PC-3 (cell line): Measurements from ENCODE around the gene SEC23B. TPM values are rescaled to one million over a fixed set of nuclear protein-coding genes. Genes with fewer than 3 reads are reported as not detected.
A peak's percentile ranks its signal among the peaks of the same experiment; 100 is the strongest.

Experiments
- ATAC-seq: fragments of 200-7000 bp; cut with Tn5 transposase; 2 replicates; pipeline ENCODE4 v1.9.1; 2020; ENCODE audit warnings: mild to moderate bottlenecking, moderate library complexity
- BruUV-seq: library from RNA; stranded (reverse); fragments of 400-500 nt; replicated peaks from 2 replicates; lab custom pipeline; 2021; lab: Mats Ljungman, UMichigan
- CTCF ChIA-PET: fragments of 300-600 bp; sonication (Branson Sonifier 250); formaldehyde crosslinking; loops from one replicate; lab custom pipeline; 2022; ENCODE audit warnings: antibody characterized with exemption; lab: Charles Lee
- POLR2A ChIA-PET: fragments of 300-600 bp; sonication (Branson Sonifier 250); formaldehyde crosslinking; loops from one replicate; lab custom pipeline; 2022; ENCODE audit warnings: antibody characterized with exemption; ENCODE audit not compliant: unreplicated experiment; lab: Charles Lee
- DNase-seq: peaks from one replicate; pipeline ENCODE4 v3.0.0-alpha.2; 2015
- H2AFZ ChIP-seq: fragments of 300-600 bp; sonication (generic); 2 replicates; pipeline ENCODE4 v1.6.0; 2016; ENCODE audit warnings: antibody characterized with exemption, low read length
- H3F3A ChIP-seq: fragments of 300-600 bp; sonication (generic); one replicate; pipeline ENCODE4 v1.6.0; 2017; ENCODE audit warnings: antibody characterized with exemption, low read length, control low read depth, mild to moderate bottlenecking; ENCODE audit not compliant: unreplicated experiment
- H3K27ac ChIP-seq: fragments of 300-600 bp; sonication (generic); 2 replicates; pipeline ENCODE4 v1.5.1; 2016; ENCODE audit warnings: mild to moderate bottlenecking, low read length
- H3K27me3 ChIP-seq: fragments of 300-600 bp; sonication (generic); 2 replicates; pipeline ENCODE4 v1.6.1; 2016; ENCODE audit warnings: low read length, mixed read lengths
- H3K36me3 ChIP-seq: fragments of 300-600 bp; sonication (generic); 2 replicates; pipeline ENCODE4 v1.6.1; 2016; ENCODE audit warnings: low read depth, mixed run types, low read length, mixed read lengths
- H3K4me1 ChIP-seq: fragments of 300-600 bp; sonication (generic); 2 replicates; pipeline ENCODE4 v1.5.1; 2016; ENCODE audit warnings: low read length; ENCODE audit not compliant: insufficient read depth
- H3K4me2 ChIP-seq: fragments of 300-600 bp; sonication (generic); 2 replicates; pipeline ENCODE4 v1.6.0; 2016; ENCODE audit warnings: low read length
- H3K4me3 ChIP-seq: fragments of 300-600 bp; sonication (generic); 2 replicates; pipeline ENCODE4 v1.5.1; 2016; ENCODE audit warnings: mild to moderate bottlenecking, low read length, mixed read lengths
- H3K79me2 ChIP-seq: fragments of 300-600 bp; sonication (generic); 2 replicates; pipeline ENCODE4 v1.6.1; 2017; ENCODE audit warnings: low read length, mixed read lengths
- H3K9ac ChIP-seq: fragments of 300-600 bp; sonication (generic); 2 replicates; pipeline ENCODE4 v1.6.0; 2016; ENCODE audit warnings: mild to moderate bottlenecking, low read length
- H3K9me2 ChIP-seq: fragments of 300-600 bp; sonication (generic); replicated peaks from 2 replicates; pipeline ENCODE4 v1.6.1; 2016; ENCODE audit warnings: mixed run types, low read length, mixed read lengths
- H3K9me3 ChIP-seq: fragments of 300-600 bp; sonication (generic); 2 replicates; pipeline ENCODE4 v1.6.1; 2016; ENCODE audit warnings: low read length, mixed read lengths
- H4K20me1 ChIP-seq: fragments of 300-600 bp; sonication (generic); 2 replicates; pipeline ENCODE4 v1.6.1; 2016; ENCODE audit warnings: low read length, mixed read lengths
- EZH2 ChIP-seq: fragments of 300-600 bp; sonication (generic); IDR thresholded peaks from one replicate; pipeline ENCODE4 v1.6.1; 2017; ENCODE audit warnings: antibody characterized with exemption, mild to moderate bottlenecking, low read length; ENCODE audit not compliant: unreplicated experiment
- EZH2phosphoT487 ChIP-seq: fragments of 300-600 bp; sonication (generic); IDR thresholded peaks from 2 replicates; pipeline ENCODE4 v1.6.1; 2018; ENCODE audit warnings: mild to moderate bottlenecking, antibody characterized with exemption, low read length, borderline replicate concordance
- intact Hi-C: fragments of 100-400 bp; cut with micrococcal nuclease; formaldehyde crosslinking; loops from 2 replicates; pipeline ENCODE4 v1.9.0; 2023
- total RNA-seq: library from RNA; depleted of rRNA; stranded (reverse); fragments of >200 nt; gene quantifications from 2 replicates; pipeline ENCODE4 v1.2.3, GENCODE V29; 2014
- TF ChIP-seq, protein P1 (sequence below): fragments of 300-600 bp; sonication (generic); conservative IDR thresholded peaks from 2 replicates; pipeline ENCODE4 v1.5.1; 2017; ENCODE audit warnings: antibody characterized with exemption, low read depth, mild to moderate bottlenecking, low read length

Gene SEC23B
- total RNA-seq, 1 experiment from 2014 or later: 89.5 TPM

DNA sequence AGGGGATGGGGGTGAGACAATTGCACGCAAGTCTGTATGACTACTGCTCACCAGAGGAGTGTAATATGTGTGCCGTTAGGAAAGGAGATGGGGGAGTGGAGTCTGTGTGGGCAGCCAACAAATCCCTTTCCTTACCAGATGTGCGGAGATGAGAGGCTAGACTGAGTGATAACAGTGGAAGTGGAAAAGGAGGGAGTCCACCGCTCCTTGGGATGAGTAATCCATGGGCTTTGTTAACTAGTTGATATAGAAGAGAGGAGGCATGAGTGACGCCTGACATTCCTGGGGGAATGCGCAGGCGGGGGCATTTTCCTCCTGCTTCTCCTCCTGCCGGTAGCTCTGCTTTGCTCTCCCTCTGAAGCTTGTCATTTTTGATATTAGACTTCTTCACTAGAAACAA lies 46.0 kb downstream of the SEC23B start:
- POLR2A ChIA-PET: no interaction called here
- Histone ChIP-seq H3K79me2 (no peaks in the 10 kb centered on the region), H4K20me1 (no peaks in the 10 kb centered on the region), H2AFZ (no peak overlapping the region), H3K4me2 (no peak overlapping the region), H3K9me2 (no peaks in the 10 kb centered on the region), H3K4me3 (no peak overlapping the region), H3K9ac (no peak overlapping the region), H3K36me3 (peaks cover 49% of the 10 kb centered on the region), H3K9me3 (no peaks in the 10 kb centered on the region), H3F3A (no peaks in the 10 kb centered on the region), H3K4me1 (no peaks in the 10 kb centered on the region), H3K27me3 (no peaks in the 10 kb centered on the region), H3K27ac (no peak overlapping the region)
- intact Hi-C loops: no loop called here
- no peak for DNase-seq
- CTCF ChIA-PET: no interaction called here
- TF ChIP-seq EZH2: no peak
- TF ChIP-seq, protein P1, sequence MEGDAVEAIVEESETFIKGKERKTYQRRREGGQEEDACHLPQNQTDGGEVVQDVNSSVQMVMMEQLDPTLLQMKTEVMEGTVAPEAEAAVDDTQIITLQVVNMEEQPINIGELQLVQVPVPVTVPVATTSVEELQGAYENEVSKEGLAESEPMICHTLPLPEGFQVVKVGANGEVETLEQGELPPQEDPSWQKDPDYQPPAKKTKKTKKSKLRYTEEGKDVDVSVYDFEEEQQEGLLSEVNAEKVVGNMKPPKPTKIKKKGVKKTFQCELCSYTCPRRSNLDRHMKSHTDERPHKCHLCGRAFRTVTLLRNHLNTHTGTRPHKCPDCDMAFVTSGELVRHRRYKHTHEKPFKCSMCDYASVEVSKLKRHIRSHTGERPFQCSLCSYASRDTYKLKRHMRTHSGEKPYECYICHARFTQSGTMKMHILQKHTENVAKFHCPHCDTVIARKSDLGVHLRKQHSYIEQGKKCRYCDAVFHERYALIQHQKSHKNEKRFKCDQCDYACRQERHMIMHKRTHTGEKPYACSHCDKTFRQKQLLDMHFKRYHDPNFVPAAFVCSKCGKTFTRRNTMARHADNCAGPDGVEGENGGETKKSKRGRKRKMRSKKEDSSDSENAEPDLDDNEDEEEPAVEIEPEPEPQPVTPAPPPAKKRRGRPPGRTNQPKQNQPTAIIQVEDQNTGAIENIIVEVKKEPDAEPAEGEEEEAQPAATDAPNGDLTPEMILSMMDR: no peak
- TF ChIP-seq EZH2phosphoT487: no peak
- no TSS peak for BruUV-seq
- no peak for ATAC-seq

DNA sequence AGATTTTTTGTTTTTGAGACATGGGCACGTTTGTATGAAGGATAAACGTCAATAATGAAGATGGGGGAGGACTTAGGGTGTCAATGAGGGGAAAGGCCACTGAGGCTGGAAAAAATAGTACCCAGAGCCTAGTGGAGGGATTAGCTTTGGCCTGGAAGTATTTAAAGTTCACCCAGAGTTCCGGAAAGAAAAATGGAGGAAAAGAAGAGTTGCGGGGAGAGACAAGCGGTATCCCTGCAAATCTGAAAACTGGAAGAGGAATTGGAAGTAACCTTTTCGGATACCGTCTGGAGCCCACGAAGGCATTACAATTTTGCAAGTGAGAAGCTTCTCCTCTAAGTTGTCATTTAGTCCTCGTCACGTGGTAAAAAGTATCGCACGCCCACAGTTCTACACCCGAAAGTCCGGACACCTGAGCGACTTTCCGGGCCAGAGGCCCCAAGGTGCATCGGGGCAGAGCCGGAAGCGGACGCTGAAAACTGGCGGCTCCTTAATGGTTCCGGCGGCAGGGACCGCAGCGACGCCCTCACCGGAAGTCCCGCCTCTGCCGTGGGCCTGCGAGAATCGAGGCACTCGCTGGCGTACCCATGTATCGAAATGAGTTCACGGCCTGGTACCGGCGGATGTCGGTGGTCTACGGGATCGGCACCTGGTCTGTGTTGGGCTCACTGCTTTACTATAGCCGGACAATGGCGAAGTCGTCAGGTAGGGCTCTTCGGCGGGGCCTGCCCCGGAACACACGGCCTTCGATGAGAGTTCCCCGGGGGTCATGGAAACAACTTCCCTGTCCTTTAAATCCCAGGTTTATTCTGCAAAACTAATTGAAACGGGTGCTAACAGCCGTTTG lies 59.4 kb downstream of the SEC23B start, which contains the start of gene SMIM26:
Gene SMIM26 (plus strand): TSS at position 541 of the 847 bp plus-strand sequence. CDS start 47 bp downstream, at position 588.
- ChIA-PET CTCF (no interaction called here), POLR2A (interaction anchor here (0.6 to 1.1 kb wide), 3 partner anchors 18 to 1451 kb away, joined by 3 to 12 read pairs (median 5); no protein-coding TSS in a partner anchor)
- H3K79me2 ChIP-seq: peaks cover 26% of the 10 kb centered on the region
- ATAC-seq (peak; percentile 99), DNase-seq (peak; percentile 98)
- H3K9me3 ChIP-seq: no peaks in the 10 kb centered on the region
- H3K9me2 ChIP-seq: no peaks in the 10 kb centered on the region
- peak within 1 kb of the TSS; percentile 97 for H3K4me2 ChIP-seq
- H3K36me3 ChIP-seq: peaks cover 11% of the 10 kb centered on the region
- H2AFZ ChIP-seq: peak within 1 kb of the TSS; percentile 95
- no peaks in the 10 kb centered on the region for H4K20me1 ChIP-seq
- H3K9ac ChIP-seq: peak within 1 kb of the TSS; percentile 92
- TF ChIP-seq, protein P1: no peak
- no peak for TF ChIP-seq EZH2phosphoT487
- TF ChIP-seq EZH2: no peak
- TSS peak; percentile 94 for BruUV-seq
- intact Hi-C loops: loop anchor here (1.0 to 10.0 kb wide), 2 partner anchors 60 to 152 kb away; partner anchors contain the start of gene SEC23B
- H3K27ac ChIP-seq: peak within 1 kb of the TSS; percentile 36
- H3F3A ChIP-seq: peaks cover 7% of the 10 kb centered on the region
- H3K4me3 ChIP-seq: peak within 1 kb of the TSS; percentile 94
- no peaks in the 10 kb centered on the region for H3K27me3 ChIP-seq
- peaks cover 7% of the 10 kb centered on the region for H3K4me1 ChIP-seq
